22Rv1 (cell line): ENCODE results near the gene RTN1.

Experiments
- ZFX ChIP-seq: fragments of 450-650 bp; IDR thresholded peaks from 2 replicates; pipeline ENCODE4 v1.6.1; 2017; ENCODE audit warnings: antibody characterized with exemption, borderline replicate concordance
- TF ChIP-seq, protein P1 (sequence below): fragments of 450-650 bp; IDR thresholded peaks from 2 replicates; pipeline ENCODE4 v1.5.1; 2017; ENCODE audit warnings: mild to moderate bottlenecking

DNA sequence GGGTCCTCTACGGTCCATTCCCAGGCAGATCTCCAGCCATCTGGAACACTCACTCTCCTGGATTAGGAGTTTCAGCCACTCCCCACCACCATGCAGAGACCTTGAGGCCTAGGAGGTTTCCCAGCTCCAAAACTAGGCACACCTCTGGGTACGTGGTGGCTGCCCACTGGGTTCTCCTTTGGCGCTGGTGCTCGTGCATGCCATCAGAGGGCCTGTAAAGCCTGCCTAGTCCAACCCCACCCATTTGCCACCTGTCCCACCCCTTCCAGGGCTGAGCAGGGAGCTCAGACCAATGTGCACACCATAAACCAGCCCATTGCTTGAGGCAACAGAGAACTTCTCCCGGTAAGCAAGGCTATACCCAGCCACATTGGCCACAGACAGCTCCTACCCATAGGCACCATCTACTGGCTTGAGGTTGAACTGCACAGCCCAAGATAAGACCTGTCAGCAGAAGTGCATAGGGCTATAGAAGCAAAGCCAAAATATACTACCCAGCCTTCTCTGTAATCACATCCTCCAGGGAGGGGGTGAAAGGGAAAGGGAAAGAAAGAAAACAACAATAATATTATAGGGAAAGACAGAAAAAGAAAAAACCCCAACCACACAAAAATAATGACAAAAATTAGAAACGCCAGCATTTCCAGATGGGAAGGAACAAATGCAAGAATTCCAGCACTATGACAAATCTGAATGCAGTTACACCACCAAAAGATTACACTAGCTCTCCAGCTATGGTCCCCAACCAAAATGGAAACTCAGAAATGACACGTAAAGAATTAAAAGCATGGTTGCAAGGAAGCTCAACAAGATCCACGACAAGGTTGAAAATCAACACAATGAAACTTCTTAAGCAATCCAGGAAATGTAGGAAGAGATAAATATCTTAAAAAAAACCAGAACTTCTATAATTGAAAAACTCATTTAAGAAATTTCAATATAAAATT, 182.1 kb downstream of the RTN1 start:
- TF ChIP-seq, protein P1, sequence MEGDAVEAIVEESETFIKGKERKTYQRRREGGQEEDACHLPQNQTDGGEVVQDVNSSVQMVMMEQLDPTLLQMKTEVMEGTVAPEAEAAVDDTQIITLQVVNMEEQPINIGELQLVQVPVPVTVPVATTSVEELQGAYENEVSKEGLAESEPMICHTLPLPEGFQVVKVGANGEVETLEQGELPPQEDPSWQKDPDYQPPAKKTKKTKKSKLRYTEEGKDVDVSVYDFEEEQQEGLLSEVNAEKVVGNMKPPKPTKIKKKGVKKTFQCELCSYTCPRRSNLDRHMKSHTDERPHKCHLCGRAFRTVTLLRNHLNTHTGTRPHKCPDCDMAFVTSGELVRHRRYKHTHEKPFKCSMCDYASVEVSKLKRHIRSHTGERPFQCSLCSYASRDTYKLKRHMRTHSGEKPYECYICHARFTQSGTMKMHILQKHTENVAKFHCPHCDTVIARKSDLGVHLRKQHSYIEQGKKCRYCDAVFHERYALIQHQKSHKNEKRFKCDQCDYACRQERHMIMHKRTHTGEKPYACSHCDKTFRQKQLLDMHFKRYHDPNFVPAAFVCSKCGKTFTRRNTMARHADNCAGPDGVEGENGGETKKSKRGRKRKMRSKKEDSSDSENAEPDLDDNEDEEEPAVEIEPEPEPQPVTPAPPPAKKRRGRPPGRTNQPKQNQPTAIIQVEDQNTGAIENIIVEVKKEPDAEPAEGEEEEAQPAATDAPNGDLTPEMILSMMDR, result peak; percentile 83
- TF ChIP-seq ZFX, result no peak
